GM21390 (cell line): ENCODE measurements around the gene DLL4.

Experiments
- ATAC-seq: cut with Tn5 transposase; IDR thresholded peaks from one replicate; pipeline ENCODE4 v1.9.1; 2021; ENCODE audit not compliant: unreplicated experiment

Gene DLL4

DNA sequence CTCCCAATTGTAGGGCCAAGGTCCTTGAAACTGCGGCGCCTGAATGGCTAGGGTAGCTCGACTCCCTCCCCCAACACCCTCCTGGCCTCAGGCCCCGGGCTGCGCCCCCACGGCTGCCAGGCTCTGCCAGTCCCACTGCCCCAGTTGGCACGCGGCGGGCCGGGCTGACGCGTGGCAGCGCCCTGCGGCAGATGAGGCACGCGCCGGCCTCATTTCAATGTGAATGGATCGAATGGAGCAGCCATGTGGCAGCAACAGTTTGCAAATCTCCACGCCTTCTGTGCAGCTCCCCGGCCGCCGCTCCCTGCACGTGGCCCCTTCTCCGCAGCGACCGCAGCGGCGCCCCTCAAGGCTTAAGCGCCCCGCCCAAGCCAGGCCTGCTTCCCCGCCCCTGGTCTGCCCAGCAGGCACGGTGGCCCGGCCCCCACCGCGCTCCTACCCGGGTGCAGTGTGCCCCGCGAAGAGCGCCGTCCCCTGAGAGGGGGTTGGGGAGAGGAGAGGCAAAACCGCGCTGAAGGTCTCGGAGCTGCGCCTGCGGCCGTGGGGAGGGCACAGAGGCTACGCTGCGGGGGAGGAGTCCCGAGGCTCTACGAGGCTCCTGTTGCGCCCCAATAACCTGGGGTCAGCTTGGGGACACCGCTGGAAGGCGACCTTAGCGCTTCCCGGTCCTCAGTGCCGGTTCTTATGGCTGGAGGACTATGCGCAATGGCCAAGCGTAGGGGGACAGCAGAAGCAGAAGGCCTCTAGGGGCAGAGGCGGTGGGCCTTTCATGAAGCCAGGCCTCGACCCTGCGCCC lies 3.1 kb upstream of the DLL4 start:
- ATAC-seq, result no peak

DNA sequence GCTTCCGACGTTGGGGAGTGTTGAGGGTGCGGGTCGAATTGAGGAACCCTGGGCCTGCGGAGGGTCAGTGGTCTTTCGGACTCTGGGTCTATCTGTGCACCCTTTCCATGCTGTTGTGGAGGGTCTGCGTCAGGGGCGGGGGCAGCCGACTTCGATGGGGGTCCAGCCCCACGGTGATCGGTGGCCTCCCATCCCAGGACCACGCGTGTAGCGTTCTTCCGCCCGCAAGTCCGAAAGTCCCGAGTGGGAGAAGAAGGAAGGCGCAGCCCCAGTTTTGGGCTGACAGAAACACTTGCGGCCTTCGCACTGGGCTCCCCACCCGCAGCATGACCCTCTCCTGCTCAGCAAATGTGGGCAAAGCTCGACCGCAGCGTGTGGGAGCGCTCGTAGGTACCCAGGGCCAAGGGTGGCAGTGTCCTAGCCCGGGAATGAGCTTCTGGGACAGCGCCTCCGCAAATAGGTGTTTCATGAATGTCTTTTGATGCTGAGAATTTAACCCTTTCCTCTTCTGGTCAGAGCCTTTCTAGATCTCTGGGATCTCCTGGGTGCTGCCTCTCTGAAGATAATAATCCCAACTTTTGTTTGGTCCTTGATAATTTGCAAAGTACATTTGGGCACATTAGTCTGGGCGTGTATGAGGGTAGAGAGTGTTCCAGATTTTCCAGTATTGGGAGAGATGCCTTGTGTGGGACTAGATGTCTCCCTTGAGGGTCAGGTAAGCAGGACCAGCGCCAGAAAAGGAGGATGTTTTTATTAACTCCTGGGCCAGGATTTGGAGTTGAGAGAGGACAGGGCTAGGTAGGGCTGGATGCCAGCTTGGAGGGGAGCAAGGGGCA lies 2.3 kb upstream of the DLL4 start:
- ATAC-seq, result no peak

DNA sequence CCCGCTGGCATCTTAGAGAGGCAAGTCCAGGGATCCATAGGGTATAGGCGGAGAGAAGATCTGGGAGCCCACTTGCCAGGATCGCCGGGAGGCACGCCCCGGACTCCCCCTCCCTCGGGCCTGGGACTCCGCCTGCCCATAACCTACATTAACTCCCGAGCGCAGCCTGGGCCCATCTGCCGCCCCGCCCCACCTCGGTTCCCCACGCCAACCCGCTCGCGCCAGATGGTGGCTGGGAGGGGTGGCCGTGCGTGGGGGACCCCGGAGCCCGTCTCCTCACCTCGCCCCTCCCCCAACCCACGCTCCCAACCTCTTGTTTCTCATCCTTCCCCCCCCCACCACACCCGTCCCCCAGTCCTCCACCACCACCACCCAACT lies 1.7 kb upstream of the DLL4 start:
- ATAC-seq, result no peak

DNA sequence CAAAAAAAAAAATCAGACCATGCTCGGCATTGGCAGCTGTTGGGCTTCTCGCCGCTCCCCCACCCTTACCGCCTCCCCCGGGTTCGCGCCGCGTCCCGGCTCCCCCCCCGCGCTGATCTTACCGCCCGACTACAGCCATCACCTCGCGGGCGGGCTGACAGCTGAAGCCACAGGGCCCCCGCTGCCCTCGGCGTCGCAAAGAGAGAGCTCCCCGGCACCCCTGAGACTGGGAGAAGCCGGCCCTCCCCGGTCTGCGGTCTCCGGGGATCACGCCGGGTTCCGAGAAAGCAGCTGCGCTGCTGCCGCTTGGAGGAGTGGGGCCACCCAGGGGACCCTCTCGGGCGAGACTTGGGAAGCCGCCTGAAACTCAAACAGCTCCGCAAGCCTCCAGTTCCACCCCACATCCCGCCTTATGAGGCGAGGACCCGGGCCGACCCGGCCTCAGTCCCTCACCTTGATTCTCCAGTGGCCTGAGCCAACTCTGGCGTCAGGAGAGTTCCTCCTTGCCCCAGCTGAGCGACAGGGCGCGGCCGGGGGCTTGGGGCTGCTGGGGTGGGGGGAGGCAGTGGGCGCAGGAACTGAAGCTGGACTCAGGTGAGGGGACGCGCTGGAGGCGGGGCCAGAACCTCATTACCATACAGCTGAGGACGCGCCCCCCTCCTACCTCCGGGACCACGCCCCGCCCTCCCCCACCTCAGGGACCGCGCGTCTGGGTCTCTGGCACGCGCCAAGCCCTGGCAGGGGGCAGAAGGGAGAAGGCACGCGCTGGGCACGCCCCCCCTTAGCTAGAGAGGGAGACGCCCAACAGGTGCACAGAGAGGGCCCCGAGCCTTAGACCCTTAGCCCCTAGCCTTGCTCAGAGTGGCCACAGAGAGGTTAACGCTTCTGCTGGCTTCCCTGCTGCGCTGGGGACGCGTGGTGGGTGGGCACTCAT lies 1.0 kb upstream of the DLL4 start:
- ATAC-seq, result no peak

DNA sequence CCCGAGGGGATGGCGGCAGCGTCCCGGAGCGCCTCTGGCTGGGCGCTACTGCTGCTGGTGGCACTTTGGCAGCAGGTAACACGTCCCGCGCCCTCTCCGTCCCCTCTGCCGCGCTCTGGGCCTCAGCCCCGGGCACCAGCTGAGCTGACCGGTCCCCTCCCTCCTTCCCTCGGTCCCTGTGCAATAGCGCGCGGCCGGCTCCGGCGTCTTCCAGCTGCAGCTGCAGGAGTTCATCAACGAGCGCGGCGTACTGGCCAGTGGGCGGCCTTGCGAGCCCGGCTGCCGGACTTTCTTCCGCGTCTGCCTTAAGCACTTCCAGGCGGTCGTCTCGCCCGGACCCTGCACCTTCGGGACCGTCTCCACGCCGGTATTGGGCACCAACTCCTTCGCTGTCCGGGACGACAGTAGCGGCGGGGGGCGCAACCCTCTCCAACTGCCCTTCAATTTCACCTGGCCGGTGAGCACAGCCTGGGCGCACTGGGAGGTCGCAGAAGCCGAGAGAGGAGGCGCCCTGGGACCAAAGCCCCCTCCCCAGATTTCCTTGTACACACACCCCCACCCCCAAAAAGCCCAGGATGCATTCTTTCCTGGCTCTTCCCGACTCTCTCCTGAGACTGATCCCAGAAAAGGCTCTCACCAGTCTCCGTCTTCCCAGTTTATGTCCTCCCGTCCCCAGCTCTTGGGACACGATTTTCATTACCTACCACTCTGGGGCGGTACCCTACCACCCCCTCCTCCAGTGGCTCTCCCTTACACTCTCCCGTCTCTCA lies 705 bp downstream of the DLL4 start:
- no peak for ATAC-seq

DNA sequence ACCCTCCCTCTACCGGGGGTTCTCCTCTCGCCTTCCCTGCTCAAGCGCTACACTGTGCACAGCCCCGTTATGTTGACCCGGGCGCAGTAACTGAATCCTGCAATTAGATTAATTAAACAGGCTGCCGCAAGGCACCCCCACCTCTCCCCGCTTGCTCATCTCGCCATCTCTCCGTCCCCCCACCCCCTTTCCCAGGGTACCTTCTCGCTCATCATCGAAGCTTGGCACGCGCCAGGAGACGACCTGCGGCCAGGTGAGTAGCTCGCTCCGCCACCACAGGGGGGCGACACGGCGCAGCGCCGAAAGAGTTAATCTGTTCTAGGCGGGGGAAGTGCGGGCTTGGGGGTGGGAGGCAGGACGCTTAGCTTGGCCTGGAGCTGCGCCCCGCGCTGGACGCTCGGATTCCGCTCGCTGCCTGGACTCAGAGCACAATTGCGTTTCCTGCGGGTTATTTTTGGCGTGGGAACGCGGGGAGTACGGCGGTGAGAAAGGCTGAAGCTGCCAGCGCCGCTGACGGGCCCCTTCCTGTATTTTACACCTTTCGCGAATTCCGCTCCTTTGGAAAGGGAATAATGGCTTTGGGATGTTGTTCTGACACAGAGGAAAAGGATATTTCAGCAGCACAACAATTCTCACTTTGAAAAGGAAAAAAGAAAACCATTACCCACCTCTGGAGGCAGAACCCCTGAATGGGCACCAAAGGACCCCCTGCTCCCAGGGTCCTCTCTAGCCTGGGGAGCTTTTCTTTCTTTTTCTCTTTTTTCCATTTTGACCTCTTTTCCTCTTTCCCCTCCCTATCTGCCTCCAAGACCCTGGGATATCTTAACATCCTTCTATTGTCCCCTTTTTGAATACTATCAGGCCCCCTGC lies 1.5 kb downstream of the DLL4 start:
- ATAC-seq, result no peak

DNA sequence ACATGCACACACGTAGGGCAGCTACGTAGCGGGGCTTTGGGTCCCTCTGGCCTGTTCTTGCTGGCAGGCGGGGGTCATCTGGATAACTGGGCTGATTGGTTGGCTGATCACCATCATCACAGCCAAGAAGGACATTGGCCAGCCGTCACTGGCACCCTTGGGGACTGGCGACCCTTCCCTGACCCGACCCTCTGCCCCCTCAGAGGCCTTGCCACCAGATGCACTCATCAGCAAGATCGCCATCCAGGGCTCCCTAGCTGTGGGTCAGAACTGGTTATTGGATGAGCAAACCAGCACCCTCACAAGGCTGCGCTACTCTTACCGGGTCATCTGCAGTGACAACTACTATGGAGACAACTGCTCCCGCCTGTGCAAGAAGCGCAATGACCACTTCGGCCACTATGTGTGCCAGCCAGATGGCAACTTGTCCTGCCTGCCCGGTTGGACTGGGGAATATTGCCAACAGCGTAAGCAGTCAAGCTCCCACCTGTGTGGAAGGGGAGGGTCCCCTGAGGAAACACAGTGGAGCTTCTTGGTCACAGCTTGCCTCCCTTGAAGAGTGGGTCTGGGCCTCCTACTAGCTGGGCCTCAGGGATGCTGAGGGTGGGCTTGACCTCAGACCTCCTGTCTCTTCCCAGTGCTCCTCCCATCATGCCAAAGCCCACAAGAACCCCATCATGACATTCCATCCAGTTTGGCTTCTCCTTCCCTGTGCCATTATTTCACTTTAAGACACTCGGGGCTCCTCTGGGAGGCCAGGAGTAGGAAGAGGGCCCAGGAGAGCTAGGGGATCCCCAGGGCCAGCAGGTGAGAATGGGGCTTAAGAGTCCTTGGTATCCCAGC lies 2.4 kb downstream of the DLL4 start:
- no peak for ATAC-seq

DNA sequence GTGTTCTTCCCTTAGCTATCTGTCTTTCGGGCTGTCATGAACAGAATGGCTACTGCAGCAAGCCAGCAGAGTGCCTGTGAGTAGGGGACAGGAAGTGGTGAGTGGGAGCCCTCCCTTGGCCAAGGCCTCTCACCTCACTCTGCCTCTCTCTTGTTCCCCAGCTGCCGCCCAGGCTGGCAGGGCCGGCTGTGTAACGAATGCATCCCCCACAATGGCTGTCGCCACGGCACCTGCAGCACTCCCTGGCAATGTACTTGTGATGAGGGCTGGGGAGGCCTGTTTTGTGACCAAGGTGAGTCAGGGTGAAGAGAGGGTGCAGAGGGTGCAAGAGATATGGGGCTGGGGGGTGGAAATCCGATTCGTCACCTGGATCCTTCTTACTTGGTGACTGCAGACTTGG lies 3.0 kb downstream of the DLL4 start:
- ATAC-seq, result no peak

DNA sequence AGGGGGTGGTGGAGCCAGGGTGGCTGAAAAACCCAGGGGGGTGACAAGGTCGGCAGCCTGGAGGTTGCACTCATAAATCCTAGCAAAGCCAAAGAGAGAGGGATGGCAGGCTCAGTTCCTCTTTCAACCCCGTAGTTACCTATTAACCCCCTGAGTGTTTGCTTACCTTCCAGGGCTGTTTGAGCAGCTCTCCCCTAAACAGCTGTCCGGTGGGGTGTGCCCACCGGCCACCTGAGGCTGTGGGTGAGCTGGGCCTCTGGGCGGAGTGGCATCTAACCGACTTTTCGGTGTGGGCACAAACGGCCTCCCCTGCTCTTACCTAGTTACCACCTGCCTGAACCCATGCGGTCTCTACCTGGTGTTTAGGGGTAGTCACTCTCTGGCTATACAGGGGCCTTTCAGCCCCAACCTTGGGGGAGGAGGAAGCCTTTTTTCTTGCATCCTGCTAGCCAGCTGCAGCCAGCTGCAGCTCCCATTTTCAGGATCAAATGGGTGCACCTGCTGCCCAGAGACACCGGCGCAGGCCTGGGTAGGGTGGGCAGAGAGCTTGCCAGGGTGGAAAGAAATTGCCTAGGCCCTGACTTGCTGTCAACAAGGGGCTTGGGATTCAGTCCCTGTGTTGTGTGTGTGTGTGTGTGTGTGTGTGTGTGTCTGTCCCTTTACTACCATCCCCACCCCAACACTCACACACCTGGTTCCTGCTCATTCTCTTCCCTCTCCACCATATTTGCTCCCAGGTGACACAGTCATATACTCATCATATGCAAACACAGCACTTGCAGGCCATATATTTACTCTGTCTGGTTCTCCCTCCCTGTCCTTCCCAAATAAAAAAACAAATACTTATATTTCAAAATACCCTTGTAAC lies 3.7 kb downstream of the DLL4 start:
- no peak for ATAC-seq

DNA sequence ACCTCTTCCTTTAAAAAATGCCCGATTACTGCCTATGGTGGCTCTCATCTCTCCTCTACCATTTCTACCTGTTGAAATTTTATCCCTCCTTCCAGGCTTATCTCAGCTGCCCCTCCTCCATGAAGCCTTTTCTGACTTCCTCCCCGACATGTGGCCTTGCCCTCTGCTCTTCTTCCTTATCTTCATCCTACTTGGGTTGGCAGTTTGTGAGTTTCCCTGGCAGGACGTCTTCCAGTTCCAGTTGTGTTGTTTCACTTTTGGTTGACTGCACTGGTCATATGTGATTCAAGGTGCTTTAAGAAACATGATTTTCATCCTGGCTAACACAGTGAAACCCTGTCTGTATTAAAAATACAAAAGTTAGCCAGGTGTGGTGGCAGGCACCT lies 4.4 kb downstream of the DLL4 start:
- ATAC-seq, result no peak

DNA sequence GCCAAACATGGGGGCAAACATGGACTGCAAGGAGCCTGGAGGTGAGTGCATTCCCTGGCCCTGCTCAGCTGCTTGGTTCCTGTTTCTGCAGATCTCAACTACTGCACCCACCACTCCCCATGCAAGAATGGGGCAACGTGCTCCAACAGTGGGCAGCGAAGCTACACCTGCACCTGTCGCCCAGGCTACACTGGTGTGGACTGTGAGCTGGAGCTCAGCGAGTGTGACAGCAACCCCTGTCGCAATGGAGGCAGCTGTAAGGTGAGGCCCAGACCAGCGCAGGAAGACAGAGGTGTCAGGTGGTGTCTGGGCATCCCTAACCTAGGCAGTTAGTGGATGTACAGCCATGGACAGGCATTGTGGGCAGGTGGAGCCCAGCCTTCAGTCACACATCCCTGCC lies 5.3 kb downstream of the DLL4 start:
- ATAC-seq, result no peak

DNA sequence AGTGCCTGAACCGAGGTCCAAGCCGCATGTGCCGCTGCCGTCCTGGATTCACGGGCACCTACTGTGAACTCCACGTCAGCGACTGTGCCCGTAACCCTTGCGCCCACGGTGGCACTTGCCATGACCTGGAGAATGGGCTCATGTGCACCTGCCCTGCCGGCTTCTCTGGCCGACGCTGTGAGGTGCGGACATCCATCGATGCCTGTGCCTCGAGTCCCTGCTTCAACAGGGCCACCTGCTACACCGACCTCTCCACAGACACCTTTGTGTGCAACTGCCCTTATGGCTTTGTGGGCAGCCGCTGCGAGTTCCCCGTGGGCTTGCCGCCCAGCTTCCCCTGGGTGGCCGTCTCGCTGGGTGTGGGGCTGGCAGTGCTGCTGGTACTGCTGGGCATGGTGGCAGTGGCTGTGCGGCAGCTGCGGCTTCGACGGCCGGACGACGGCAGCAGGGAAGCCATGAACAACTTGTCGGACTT lies 7.1 kb downstream of the DLL4 start:
- ATAC-seq, result no peak

DNA sequence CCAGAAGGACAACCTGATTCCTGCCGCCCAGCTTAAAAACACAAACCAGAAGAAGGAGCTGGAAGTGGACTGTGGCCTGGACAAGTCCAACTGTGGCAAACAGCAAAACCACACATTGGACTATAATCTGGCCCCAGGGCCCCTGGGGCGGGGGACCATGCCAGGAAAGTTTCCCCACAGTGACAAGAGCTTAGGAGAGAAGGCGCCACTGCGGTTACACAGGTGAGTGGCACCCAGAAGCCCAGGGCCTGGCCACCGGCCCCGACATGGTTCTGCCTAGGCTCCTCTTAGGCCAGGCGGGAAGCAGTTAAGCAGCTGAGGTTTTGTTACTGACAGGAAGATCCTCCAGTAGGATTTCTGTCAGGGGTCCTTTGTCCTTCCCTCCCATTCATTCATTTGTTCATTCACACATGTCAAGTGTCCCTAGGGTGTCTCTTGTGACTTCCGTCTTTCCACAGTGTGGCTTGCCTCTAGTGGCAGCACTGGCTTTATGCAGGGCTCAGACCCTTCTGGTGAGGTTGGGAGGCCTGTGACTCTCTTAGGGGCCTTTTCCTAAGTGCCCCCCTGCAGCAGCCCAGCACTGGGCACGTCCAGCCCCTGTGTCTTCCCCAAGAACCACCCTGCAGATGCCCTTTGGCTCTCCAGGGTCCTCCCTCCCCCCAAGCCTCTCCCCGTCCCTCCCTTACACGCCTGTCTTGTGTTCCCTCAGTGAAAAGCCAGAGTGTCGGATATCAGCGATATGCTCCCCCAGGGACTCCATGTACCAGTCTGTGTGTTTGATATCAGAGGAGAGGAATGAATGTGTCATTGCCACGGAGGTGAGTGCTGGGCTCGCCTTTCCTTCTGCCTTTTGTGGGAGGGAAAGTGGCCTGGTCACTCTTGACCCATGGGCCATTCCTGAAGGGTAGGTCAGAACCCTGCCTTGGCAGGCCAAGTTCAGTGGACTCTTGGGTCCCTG lies 7.8 kb downstream of the DLL4 start:
- ATAC-seq, result no peak

DNA sequence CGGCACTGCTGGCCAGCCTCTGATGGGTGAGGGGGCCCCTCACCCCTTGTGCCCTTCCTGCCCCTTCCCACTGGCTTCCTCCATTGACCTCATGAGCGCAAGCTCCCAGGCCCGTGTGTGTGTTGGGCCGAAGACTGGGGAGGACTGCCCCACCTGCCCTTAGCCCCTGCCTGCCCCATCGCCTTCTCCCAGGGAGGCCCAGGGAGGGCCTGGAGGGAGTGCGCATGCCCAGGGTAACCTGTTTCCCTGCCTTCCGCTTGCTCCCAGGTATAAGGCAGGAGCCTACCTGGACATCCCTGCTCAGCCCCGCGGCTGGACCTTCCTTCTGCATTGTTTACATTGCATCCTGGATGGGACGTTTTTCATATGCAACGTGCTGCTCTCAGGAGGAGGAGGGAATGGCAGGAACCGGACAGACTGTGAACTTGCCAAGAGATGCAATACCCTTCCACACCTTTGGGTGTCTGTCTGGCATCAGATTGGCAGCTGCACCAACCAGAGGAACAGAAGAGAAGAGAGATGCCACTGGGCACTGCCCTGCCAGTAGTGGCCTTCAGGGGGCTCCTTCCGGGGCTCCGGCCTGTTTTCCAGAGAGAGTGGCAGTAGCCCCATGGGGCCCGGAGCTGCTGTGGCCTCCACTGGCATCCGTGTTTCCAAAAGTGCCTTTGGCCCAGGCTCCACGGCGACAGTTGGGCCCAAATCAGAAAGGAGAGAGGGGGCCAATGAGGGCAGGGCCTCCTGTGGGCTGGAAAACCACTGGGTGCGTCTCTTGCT lies 8.8 kb downstream of the DLL4 start:
- no peak for ATAC-seq

DNA sequence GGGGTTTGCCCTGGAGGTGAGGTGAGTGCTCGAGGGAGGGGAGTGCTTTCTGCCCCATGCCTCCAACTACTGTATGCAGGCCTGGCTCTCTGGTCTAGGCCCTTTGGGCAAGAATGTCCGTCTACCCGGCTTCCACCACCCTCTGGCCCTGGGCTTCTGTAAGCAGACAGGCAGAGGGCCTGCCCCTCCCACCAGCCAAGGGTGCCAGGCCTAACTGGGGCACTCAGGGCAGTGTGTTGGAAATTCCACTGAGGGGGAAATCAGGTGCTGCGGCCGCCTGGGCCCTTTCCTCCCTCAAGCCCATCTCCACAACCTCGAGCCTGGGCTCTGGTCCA lies 9.4 kb downstream of the DLL4 start:
- no peak for ATAC-seq

DNA sequence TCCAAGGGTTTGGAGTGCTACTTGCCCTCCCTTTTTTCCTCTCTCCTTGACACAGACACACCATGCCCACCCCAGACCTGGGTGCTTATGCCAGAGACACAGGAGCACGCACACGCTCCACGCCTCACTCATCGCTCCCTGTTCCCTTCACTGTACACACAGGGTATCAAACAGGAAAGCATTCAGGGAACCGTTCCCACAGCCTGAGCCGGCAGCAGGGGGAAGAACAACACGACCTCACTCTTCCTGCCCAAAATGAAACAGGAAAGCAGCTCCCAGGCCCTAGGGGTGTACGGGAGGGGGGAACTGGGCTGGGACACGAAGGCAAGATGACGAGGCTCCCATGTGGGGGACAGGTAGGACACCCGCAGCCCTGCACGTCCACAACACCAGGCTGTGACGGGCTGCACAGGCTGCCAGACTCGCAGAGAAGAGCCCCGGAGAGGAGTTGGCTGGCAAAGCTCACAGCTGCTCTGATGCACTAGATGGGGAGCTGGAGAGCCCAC lies 11.2 kb downstream of the DLL4 start:
- no peak for ATAC-seq
